ENCODE data around the gene NF1.
"Not testable (repeated sequence)": the region's sequence is repeated elsewhere in the genome, so short reads cannot be mapped to it uniquely, and the experiment has no call there.

Gene NF1, protein sequence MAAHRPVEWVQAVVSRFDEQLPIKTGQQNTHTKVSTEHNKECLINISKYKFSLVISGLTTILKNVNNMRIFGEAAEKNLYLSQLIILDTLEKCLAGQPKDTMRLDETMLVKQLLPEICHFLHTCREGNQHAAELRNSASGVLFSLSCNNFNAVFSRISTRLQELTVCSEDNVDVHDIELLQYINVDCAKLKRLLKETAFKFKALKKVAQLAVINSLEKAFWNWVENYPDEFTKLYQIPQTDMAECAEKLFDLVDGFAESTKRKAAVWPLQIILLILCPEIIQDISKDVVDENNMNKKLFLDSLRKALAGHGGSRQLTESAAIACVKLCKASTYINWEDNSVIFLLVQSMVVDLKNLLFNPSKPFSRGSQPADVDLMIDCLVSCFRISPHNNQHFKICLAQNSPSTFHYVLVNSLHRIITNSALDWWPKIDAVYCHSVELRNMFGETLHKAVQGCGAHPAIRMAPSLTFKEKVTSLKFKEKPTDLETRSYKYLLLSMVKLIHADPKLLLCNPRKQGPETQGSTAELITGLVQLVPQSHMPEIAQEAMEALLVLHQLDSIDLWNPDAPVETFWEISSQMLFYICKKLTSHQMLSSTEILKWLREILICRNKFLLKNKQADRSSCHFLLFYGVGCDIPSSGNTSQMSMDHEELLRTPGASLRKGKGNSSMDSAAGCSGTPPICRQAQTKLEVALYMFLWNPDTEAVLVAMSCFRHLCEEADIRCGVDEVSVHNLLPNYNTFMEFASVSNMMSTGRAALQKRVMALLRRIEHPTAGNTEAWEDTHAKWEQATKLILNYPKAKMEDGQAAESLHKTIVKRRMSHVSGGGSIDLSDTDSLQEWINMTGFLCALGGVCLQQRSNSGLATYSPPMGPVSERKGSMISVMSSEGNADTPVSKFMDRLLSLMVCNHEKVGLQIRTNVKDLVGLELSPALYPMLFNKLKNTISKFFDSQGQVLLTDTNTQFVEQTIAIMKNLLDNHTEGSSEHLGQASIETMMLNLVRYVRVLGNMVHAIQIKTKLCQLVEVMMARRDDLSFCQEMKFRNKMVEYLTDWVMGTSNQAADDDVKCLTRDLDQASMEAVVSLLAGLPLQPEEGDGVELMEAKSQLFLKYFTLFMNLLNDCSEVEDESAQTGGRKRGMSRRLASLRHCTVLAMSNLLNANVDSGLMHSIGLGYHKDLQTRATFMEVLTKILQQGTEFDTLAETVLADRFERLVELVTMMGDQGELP (N-terminal part only)

DNA sequence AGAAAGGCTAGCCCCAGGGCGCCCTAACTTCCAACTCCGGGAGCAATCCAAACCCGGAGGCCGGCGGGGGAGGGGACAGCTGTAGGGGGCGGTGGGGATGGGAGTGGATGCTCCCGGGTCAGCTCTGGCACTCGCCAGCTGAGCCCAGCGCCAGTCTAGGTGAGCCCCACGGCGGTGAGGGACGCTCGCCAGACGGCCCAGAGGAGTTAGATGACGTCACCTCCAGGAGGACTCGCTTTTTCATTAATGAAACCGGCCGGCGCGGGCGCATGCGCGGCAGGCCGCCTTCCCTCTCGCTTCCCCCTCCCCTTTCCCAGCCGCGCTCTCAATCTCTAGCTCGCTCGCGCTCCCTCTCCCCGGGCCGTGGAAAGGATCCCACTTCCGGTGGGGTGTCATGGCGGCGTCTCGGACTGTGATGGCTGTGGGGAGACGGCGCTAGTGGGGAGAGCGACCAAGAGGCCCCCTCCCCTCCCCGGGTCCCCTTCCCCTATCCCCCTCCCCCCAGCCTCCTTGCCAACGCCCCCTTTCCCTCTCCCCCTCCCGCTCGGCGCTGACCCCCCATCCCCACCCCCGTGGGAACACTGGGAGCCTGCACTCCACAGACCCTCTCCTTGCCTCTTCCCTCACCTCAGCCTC is at the start of gene NF1:
TSS of gene NF1 (plus strand) at position 378 of the 636 bp plus-strand sequence. CDS start 333 bp downstream, outside the sequence.
- peak; percentile 90 for DNase-seq

DNA sequence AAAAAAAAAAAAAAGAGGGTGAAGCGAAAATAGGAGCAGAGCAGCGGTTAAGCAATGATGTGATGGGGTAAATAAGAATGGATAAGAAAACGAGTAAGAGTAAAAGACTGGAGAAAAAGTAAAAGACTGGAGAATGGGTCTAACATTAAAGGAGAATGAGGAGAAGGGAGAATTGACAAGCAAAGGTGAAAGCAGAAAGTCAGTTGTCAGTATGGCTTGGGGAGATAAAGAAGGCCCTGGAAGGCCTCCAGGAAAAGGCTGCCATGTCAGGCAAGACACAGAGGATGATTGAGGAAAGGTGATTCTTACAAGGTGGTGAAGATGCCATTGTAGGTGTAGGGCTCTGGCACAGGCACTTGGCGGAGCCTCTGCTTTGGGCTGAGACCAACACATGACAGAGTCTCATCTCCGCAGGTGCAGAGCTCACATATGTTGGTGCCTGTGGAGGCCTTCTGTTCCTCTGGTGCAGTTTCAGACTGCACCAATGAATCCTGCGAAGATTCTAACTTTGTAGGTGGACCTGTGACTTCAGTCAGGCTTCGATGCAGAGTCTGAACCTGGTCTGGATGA is 47.8 kb upstream of the NF1 start:
- not testable (repeated sequence) for DNase-seq

DNA sequence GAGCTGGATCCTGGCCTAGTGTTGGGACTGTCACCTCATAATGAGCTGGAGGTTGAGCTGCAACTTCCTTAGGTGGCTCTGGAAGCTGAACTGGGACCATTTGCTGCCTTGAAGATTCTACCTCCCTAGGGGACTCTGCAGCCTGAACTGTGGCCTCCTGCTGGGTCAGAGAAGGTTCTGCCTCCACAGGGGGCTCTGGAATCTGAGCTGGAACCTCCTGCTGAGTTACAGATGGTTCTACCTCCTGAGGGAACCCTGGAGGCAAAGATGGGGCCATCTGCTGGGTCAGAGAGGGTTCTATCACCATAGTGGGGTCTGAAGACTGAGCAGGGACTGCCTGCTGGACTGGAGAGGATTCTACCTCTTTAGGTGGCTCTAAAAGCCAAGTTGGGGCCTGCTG is 46.6 kb upstream of the NF1 start:
- no peak for DNase-seq

DNA sequence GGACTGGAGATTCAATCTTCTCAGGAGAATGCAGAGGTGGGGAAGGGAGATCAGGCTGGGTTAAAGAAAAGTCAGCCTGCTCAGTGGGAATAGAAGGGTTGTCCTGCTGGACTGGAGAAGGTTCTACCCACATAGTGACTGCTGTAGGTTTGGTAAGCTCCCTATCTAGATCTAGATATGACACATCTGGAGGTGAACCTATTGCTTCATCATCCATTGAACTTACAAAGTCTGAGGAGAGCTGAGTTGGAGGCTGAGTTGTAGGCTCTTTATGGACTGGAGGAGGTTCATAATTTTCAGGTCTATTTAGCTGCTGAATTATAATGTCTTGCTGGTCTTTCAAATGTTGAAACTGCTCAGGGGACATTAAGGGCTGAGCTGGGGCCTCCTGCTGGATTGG is 46.0 kb upstream of the NF1 start:
- DNase-seq, result no peak

DNA sequence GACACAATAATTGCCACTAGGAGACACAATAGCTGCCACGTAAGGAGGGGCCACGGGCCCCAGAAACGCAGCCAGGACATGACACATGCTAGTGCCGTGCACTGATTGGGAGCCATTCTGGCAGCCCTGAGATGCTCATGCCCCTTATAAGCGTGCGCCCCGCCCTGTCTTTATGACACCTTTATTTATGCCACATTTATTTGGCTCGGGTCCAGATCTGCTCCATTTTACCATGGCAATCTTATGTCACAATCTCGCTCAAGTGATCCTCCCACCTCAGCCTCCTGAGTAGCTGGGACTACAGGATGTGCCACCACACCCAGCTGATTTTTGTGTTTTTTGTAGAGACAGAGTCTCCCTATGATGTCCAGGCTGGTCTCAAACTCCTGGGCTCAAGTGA is 43.8 kb upstream of the NF1 start:
- no peak for DNase-seq

DNA sequence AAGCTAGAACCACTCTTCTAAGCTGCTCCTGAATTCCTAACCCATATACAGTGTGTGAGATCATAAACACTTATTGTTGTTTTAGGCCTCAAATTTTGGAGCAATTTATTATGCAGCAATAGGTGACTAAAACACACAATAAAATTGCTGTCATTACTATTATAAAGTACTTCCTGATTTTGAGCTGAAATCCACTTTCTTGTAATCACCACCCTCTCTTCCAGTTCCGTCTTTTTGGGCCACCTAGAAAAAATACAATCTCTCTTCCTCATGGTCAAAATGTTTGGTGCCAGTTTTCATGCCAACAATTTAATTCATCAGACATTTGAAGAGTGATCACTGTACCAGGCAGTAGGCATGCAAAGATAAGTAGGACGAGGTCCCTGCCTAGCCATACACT is 43.3 kb upstream of the NF1 start:
- DNase-seq, result no peak

DNA sequence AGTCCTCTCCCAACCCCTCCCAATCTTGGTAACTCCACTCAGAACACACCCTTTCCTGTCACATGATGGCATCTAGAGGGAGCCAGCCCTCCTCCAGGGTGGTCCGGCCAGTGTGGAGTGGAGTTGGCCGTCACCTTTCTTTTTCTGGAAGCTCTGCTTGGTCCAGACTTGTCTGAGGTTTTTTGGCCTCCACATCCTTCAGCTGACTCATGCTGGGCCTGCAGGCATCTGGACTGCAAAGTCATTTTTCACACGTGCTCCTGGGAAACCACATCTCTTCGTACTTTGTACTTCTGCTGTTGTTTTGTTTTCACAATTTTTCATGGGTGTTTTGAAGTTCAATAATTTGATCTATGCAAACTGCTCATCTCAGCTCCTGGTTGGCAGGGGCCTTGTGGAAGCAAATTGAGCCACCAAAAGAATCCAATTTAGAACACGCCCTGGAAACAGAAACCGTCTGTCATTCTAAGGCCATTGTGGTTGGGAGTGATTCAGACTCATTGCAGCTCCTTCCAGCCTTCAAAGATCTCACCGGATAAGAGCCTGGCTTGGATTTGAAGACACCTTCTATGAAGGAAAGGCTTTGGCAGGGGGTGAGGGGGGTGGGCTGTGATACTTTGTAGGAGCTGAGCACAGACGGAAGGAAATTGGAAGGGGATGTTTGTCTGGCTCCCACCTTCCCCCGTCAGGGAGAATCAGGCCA is 42.4 kb upstream of the NF1 start:
- DNase-seq, result no peak

DNA sequence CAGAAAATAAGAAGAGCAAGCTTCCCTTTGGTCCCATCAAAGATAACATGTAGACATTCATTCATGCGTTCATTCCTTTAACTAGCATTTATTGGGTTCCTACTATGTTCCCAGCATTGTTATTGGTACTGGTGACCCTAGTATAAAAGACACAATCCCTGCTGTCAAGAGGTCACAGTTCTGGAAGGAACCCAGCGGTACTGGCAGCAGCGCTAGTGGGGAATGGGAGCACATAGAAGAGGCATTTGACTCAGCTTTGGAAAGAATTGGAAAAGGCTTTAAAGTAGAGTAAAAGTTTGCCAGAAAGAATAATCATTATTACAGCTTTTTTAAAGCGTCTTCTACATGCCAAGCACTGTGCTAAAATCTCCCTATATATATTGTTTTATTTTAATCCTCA is 41.7 kb upstream of the NF1 start:
- DNase-seq, result no peak

DNA sequence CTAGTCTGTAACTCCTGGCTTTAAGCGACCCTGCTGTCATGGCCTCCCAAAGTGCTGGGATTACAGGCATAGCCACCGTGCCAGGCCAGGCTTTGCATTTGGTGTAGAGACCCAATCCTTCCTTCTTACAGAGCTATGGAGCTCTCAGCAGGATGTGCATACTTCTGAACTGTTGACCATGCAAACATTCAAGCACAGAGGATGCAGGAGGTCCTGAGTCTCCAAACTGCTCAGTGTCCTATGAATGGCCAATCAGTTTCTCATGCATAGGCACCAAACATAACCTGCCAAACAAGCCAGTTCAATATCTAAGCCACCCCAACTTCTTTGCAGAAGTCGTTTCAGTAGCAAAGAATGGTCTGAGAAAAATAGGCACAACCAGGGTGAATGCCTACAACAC is 40.0 kb upstream of the NF1 start:
- DNase-seq, result no peak

DNA sequence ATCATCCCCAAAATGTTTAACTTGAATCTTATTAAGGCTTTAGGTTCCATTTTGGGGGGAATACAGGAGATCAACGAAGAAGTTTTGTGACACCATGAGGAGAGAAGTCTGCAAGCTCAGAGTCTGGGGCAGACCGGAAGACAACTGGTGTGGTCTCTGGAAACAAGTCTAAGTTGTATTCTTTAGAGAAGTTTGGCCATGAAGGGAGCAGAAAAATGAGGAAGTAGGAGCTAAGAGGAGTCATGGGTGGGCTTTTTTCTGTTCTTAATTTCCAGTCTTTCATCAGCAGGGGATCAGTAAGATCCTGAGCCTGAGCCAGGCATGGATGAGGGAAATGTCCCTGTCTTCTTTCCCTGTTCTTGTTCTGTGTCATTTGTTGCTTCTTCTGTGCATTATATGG is 35.8 kb upstream of the NF1 start:
- no peak for DNase-seq

DNA sequence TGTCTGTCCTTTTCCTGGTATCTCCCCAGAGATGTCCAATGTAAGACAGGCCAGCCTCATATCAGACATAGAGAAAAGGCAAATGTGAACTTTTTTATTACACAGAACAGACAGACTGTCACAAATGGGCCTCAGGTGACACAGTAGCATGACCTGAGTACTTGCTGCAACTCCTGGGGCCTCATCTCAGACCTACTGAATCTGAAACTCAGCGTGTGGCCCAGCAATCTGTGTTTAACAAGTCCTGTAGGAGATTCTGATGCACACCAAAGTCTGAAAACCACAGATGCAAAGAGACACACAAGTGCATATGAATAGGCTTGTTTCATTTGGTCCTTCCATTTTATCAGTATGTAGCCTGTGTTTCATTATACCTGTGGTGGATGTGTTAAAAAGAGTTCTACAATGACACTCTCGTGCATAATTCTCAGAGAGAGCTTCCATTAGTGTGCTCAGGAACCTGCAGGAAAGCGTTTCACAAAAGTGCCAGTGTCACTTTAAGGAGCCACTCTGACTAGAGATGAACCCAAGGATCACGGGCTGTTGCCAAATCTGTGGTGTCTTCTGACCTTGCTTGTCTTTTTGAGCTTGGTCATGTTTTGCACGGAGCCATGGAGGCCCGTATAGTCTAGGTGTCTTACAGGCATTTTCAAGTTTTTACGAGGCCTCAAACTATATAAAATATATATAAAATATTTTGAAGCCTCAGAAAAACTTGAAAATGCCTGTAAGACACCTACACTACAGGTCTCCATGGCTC is 33.8 kb upstream of the NF1 start:
- DNase-seq, result no peak

DNA sequence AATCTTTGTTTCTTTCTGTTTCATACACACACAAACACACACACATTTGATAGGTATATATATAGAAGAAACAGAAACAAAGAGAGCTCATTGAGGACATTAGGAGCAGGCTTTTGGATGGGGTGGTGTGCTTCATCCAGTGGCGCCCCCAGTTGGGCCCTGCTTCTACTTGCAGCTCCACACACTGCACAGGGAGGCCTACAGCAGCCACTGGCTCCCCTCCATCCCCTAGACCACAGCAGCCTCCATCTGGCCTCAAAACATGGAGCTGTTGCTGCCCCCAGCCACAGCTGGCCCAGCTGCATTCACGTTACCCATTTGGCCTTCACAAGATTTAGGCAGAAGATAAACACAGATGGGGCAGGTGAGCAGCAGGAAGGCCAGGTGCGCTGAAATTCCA is 33.1 kb upstream of the NF1 start:
- peak; percentile 3 for DNase-seq

DNA sequence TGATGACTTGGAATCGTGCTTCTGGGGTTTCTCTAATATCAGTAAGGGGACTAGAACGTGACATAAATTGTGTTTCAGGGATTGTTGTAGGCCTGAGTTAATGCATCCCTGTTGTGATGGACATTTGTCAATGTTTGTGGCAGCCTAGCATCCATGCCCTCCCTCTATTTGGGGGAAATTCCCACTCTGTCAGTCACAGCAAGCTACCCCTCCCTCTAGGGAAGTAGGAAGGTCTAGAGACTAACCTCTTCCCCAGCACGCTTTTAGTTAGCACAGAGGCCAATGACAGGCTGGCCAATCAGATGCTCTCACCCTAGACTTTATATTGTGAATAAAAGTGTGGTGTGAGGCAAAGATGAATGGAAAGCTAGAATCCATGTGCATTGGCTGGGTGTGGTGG is 32.4 kb upstream of the NF1 start:
- DNase-seq, result no peak

DNA sequence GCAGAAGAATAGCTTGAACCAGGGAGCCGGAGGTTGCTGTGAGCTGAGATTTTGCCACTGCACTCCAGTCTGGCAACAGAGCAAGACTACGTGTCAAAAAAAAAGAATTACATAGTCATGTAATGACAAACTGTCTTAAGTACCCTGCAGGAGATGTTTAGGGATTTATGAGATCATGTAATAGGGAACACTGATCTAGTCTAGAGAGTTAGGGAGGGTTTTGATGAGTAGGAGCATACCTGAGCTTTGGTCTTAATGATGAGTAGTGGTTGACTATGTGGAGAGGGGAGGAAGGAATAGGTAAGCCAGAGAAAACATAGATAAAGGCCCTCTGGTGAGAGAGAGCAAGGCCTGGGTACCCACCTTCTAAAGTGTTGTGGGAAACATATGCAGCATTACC is 30.1 kb upstream of the NF1 start:
- no peak for DNase-seq

DNA sequence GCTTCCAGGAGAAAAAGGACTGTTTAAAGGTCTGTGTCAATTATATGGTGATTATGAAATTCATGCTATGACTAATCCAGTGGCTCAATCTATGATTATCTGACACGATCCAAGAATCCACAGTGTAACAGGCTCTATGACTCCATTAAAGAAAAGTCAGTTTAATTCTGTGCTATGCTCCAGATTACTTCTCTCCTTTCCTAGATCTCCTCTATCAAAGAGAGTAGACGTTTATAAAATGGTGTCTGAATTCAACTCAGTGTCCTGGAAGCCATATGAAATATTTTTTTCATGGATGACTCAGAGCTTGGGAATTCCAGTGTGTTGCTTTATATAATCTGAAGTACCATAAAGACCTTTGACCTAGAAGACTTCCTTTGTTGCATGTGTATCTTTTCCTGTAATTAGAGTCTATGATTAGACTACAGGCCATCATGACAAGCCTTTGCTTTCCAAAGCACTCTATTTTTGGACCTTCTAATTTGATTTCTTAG is 27.0 kb upstream of the NF1 start:
- no peak for DNase-seq

DNA sequence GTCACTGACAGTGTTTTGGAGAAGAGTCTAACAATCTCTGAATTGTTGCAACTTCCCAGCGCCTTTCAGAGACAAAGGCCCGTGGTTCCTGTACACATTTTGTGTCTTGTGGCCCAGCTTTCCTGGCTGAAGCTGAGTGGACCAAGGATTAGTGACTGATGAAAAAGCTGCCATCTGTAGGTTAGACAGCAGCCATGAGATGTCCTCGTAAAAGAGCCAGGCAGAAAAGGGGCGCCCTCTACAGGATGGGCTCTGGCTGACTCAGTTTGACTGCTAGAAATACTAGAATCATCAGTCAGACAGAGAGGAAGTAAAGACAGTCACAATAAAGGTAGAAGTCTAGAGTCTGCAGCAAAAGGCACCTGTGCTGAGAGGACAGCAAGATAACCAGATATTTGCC is 26.5 kb upstream of the NF1 start:
- peak; percentile 51 for DNase-seq

DNA sequence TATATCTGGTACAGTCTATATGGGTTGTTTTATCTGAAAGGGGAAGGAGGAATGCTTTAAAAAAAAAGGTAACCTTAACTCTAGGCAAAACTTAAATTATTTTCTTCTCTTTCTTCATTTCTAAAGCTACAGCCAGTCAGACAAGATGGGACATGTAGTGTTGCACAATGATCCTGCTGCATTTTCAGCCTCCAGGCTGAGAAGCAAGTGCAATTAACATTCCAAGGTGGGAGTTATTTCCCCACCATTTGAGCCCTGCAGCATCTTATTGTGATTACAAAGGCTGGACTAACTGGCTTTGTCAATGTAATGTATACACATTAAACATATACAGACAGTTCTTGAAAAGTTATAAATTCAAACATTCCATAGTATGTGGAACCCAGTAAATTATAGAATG is 22.6 kb upstream of the NF1 start:
- DNase-seq, result no peak

DNA sequence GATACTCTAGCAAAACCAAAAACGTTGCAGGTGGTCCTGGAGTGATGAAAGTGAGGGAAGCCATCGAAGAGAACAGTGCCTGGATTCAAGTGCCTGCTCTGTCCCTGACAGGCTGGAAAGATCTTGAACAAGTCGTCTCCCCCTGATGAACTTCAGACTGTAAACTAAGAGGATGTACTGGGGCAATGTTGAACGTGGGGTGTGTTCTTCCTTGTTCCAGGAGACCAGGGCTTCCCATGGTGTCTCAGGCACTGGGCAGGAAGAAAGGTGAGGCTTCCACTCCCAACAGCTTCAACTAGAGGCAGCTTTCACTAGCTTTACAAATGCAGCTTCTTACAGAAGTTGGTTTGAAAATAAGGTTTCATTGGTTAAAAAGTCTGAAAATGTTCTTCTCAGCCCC is 21.4 kb upstream of the NF1 start:
- no peak for DNase-seq

DNA sequence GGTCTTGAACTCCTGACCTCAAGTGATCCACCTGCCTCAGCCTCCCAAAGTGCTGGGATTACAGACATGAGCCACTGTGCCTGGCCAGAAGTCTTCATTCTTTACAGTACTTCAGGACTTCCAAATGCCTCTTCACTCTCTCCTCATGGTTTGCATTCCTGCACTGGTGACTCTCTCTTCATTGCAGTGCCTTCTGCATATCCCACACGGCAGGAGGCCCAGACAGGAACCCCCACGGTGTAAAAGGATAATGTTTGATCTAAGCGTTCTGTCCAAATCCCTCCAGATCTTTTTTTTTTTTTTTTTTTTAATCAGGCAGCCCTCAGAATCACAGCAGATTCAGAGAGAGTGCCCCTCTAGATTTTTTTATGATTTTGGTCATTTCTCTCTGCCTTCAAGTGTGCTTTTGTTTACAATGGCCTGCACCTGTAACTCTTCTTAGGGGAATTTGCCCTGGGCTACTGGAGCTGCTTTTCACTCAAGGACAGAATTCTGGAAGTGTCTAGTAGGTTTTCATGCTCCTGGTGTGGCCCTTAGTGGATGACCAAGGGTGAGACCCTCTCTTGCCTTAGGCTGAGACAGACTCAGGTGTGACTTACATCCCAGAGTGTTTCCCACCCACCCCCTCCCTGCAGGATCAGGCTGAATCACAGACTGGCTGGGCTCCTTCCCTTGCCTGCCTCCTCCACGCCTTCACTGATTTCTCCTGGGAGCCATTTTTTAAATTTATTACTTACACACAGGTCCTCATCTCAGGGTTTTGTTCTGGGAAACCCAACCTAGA is 19.8 kb upstream of the NF1 start:
- DNase-seq, result no peak

DNA sequence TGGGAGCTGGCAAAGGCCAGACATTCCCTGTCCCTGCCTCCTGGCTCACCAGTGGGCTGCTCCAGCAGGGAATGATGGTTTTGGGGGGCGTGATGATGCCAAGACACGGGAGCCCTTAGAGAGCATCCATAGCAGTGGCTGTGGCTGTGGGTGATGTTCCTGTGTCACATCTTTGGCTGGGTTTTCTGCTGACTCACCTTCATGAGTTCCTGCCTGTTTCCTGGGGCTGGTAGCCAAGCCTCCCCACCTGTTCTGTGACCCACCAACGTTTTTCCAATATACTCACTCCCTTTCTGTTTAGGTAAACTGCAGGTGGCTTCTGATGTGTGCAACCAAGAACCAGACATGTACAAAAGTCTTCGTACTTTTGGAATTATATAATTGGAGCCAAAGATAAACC is 16.5 kb upstream of the NF1 start:
- DNase-seq, result no peak
